GM12878 (cell line): ENCODE data around the gene PRKRIP1. TPM values are rescaled to one million over a fixed set of nuclear protein-coding genes. Genes with fewer than 3 reads are reported as not detected.

Experiments used
- ATAC-seq: fragments of 200-7000 bp; cut with Tn5 transposase; 3 replicates; pipeline ENCODE4 v1.9.1; 2020; ENCODE audit warnings: mild to moderate bottlenecking, moderate library complexity
- BruUV-seq: library from RNA; stranded (reverse); fragments of 400-500 nt; replicated peaks from 2 replicates; lab custom pipeline; 2021; lab: Mats Ljungman, UMichigan
- CTCF ChIA-PET: fragments of 300-600 bp; sonication (Branson Sonifier 250); formaldehyde crosslinking; extraction: SDS; loops from one replicate; lab custom pipeline; 2021; ENCODE audit warnings: inconsistent platforms; lab: Yijun Ruan, JAX
- POLR2A ChIA-PET: fragments of 350-600 bp; formaldehyde crosslinking; extraction: SDS; loops from one replicate; lab custom pipeline; 2021; ENCODE audit warnings: inconsistent platforms; lab: Charles Lee
- RAD21 ChIA-PET: fragments of 300-600 bp; sonication (Branson Sonifier 250); formaldehyde crosslinking; loops from one replicate; lab custom pipeline; 2023; ENCODE audit warnings: antibody characterized with exemption; ENCODE audit not compliant: unreplicated experiment; lab: Charles Lee
- SMC1A ChIA-PET: fragments of 300-600 bp; sonication (Branson Sonifier 250); formaldehyde crosslinking; loops from one replicate; lab custom pipeline; 2023; ENCODE audit not compliant: unreplicated experiment, uncharacterized antibody; lab: Charles Lee
- DNase-seq: peaks from one replicate; pipeline ENCODE4 v3.0.0-alpha.2; 2011; ENCODE audit warnings: low read depth, low spot score
- FAIRE-seq: peaks from 3 replicates; lab custom pipeline; 2011; peaks lifted over from hg19 to GRCh38; lab: Jason Lieb, UNC
- H2AFZ ChIP-seq: 2 replicates; pipeline ENCODE4 v1.6.0; 2011; ENCODE audit warnings: low read depth, low read length, control low read depth; ENCODE audit not compliant: control insufficient read depth
- H3K27ac ChIP-seq: 2 replicates; pipeline ENCODE4 v1.5.1; 2011; ENCODE audit warnings: control low read depth; ENCODE audit not compliant: control insufficient read depth, insufficient read depth
- H3K27me3 ChIP-seq, 2 experiments: replicated peaks in 1 of 2; 2 replicates each; pipeline versions ENCODE4 v1.6.0 to v1.6.1; 2011; ENCODE audit warnings: low read length in 1 of 2; ENCODE audit not compliant: control insufficient read depth in 2 of 2, insufficient read depth in 2 of 2
- H3K36me3 ChIP-seq, 2 experiments: 2 replicates each; pipeline ENCODE4 v1.5.1; 2011; ENCODE audit warnings: low read length in 1 of 2; ENCODE audit not compliant: control insufficient read depth in 2 of 2, insufficient read depth in 2 of 2
- H3K4me1 ChIP-seq: 2 replicates; pipeline ENCODE4 v1.6.1; 2011; ENCODE audit warnings: mild to moderate bottlenecking, low read length, moderate library complexity, mixed read lengths; ENCODE audit not compliant: control insufficient read depth, insufficient read depth
- H3K4me2 ChIP-seq: 2 replicates; pipeline ENCODE4 v1.6.0; 2011; ENCODE audit warnings: control low read depth; ENCODE audit not compliant: control insufficient read depth, insufficient read depth
- H3K4me3 ChIP-seq: fragments of 200-600 bp; sonication (generic); 2 replicates; pipeline ENCODE4 v1.5.1; 2016
- H3K79me2 ChIP-seq: 2 replicates; pipeline ENCODE4 v1.6.0; 2011; ENCODE audit warnings: low read length; ENCODE audit not compliant: control insufficient read depth, insufficient read depth
- H3K9ac ChIP-seq: 2 replicates; pipeline ENCODE4 v1.8.0; 2011; ENCODE audit warnings: low read length, control low read depth, mixed read lengths; ENCODE audit not compliant: control insufficient read depth, insufficient read depth
- H3K9me3 ChIP-seq: replicated peaks from 3 replicates; pipeline ENCODE4 v1.5.1; 2011; ENCODE audit warnings: mild to moderate bottlenecking, low read length; ENCODE audit not compliant: control insufficient read depth, insufficient read depth
- H4K20me1 ChIP-seq: 2 replicates; pipeline ENCODE4 v1.6.0; 2011; ENCODE audit not compliant: control insufficient read depth, insufficient read depth
- CBX5 ChIP-seq: sonication (generic); IDR thresholded peaks from 2 replicates; pipeline ENCODE4 v1.6.1; 2016; ENCODE audit warnings: low read depth, moderate library complexity, mild to moderate bottlenecking, inconsistent platforms
- CREB1 ChIP-seq: IDR thresholded peaks from 2 replicates; pipeline ENCODE4 v1.6.1; 2012; ENCODE audit warnings: low read depth, mild to moderate bottlenecking, inconsistent platforms
- CREM ChIP-seq: IDR thresholded peaks from 2 replicates; pipeline ENCODE4 v1.6.1; 2014; ENCODE audit warnings: antibody characterized with exemption, low read depth
- EP300 ChIP-seq, 2 experiments: fragments of 150-350 bp in 1 of 2; IDR thresholded peaks; 2 replicates each; pipeline ENCODE4 v1.6.1; 2011 to 2012; ENCODE audit warnings: low read depth in 2 of 2, low read length in 2 of 2, borderline replicate concordance in 1 of 2, improper control_type of control experiment in 1 of 2, inconsistent platforms in 1 of 2; ENCODE audit not compliant: control insufficient read depth in 1 of 2
- HDGF ChIP-seq: fragments of 450-650 bp; IDR thresholded peaks from 2 replicates; pipeline ENCODE4 v1.6.1; 2016; ENCODE audit warnings: antibody characterized with exemption
- MEF2B ChIP-seq: fragments of 450-650 bp; IDR thresholded peaks from 2 replicates; pipeline ENCODE4 v1.6.1; 2018; ENCODE audit warnings: mild to moderate bottlenecking, moderate library complexity; ENCODE audit not compliant: partially characterized antibody, poor library complexity, severe bottlenecking
- MTA2 ChIP-seq: fragments of 450-650 bp; IDR thresholded peaks from 2 replicates; pipeline ENCODE4 v1.6.1; 2016; ENCODE audit warnings: low read depth, mild to moderate bottlenecking, moderate library complexity
- MTA3 ChIP-seq: IDR thresholded peaks from 2 replicates; pipeline ENCODE4 v1.6.1; 2012; ENCODE audit warnings: low read length, inconsistent platforms, borderline replicate concordance
- MXI1 ChIP-seq: fragments of 150-350 bp; IDR thresholded peaks from 2 replicates; pipeline ENCODE4 v1.6.1; 2011; ENCODE audit warnings: low read depth, mild to moderate bottlenecking, inconsistent platforms, low read length, improper control_type of control experiment
- NR2F1 ChIP-seq: fragments of 450-650 bp; conservative IDR thresholded peaks from 2 replicates; pipeline ENCODE4 v1.6.1; 2017; ENCODE audit warnings: mild to moderate bottlenecking
- RUNX3 ChIP-seq: IDR thresholded peaks from 2 replicates; pipeline ENCODE4 v1.6.1; 2012; ENCODE audit warnings: low read length, inconsistent platforms
- SMC3 ChIP-seq: IDR thresholded peaks from 2 replicates; pipeline ENCODE4 v1.6.1; 2011; ENCODE audit warnings: low read length, improper control_type of control experiment, borderline replicate concordance
- SP1 ChIP-seq: IDR thresholded peaks from one replicate; pipeline ENCODE4 v1.6.1; 2011; ENCODE audit warnings: low read depth, low read length
- WRNIP1 ChIP-seq: IDR thresholded peaks from 2 replicates; pipeline ENCODE4 v1.6.1; 2011; ENCODE audit warnings: low read depth, low read length, improper control_type of control experiment, borderline replicate concordance
- ZNF207 ChIP-seq: fragments of 450-650 bp; IDR thresholded peaks from 2 replicates; pipeline ENCODE4 v1.6.1; 2014; ENCODE audit warnings: antibody characterized with exemption, mild to moderate bottlenecking, borderline replicate concordance
- ZNF217 ChIP-seq: fragments of 450-650 bp; IDR thresholded peaks from 2 replicates; pipeline ENCODE4 v1.6.1; 2017; ENCODE audit warnings: antibody characterized with exemption, mild to moderate bottlenecking
- ZNF687 ChIP-seq: fragments of 450-650 bp; IDR thresholded peaks from 2 replicates; pipeline ENCODE4 v1.6.1; 2017; ENCODE audit warnings: mild to moderate bottlenecking, moderate library complexity
- WGBS: methylation state at CpG from one replicate; pipeline ENCODE4 v1.1.6; 2016; ENCODE audit warnings: low lambda C conversion rate; ENCODE audit not compliant: insufficient replicate concordance, insufficient coverage; ENCODE audit errors: missing lambda C conversion rate; 5-methylcytosine and 5-hydroxymethylcytosine counted together
- in situ Hi-C: fragments of 300-500 bp; cut with MboI; formaldehyde crosslinking; loops from 9 replicates; pipeline ENCODE4 v1.14.3; 2018; ENCODE audit warnings: mixed read lengths
- intact Hi-C: fragments of 100-400 bp; cut with micrococcal nuclease; formaldehyde crosslinking; loops from one replicate; pipeline ENCODE4 v1.14.2; 2022; ENCODE audit not compliant: unreplicated experiment
- polyA plus RNA-seq, 11 experiments: library from polyadenylated mRNA; depleted of rRNA in 4 of 11; unstranded in 6 of 11; stranded (reverse) in 5 of 11; fragments of >200 nt; fragmentation: Nextera tagmentation in 4 of 11; fragmentation: Illumina TruSeq in 1 of 11; extraction: Ambion mirVana in 4 of 11; extraction: Trizol in 1 of 11; gene quantifications; 1 replicate in 1 of 11; 2 replicates in 10 of 11; pipeline versions ENCODE4 v1.2.1 to v1.2.3, GENCODE V29; 2011 to 2016; ENCODE audit warnings: inconsistent platforms in 2 of 11, missing spikeins in 2 of 11, low read depth in 1 of 11
- total RNA-seq, 4 experiments: library from RNA; depleted of rRNA in 3 of 4; stranded (reverse); fragments of >200 nt in 3 of 4; fragmentation: Illumina TruSeq in 1 of 4; extraction: Trizol in 1 of 4; gene quantifications; 2 replicates each; pipeline versions ENCODE4 v1.2.1 to v1.2.3, GENCODE V29; 2013 to 2021
- TF ChIP-seq, protein P1 (sequence below): fragments of 450-650 bp; IDR thresholded peaks from 2 replicates; pipeline ENCODE4 v1.6.1; 2016; ENCODE audit warnings: mild to moderate bottlenecking

PRKRIP1 gene
- total and polyA plus RNA-seq, 10 of the 15 experiments (the other 5 are each of a cell fraction or from before 2014, with no cell fraction given): 17.0 to 38.4 (median 25.5) TPM

GRCh38 chr7:102432442-102433218 lies 36.5 kb downstream of the PRKRIP1 start:
- intact Hi-C loops: loop anchor here (1.0 kb wide), 1 partner anchor 10 kb away; no protein-coding TSS in a partner anchor
- no peak for TF ChIP-seq CBX5
- TF ChIP-seq CREM: no peak; the same call in 1 of the 2 replicates
- no peak for TF ChIP-seq EP300 (IDR thresholded peaks at IDR 0.05; ENCODE audit: borderline replicate concordance in 1 of 2, control insufficient read depth in 1 of 2, low read depth in 2 of 2, low read length in 2 of 2)
- TF ChIP-seq, protein P1, sequence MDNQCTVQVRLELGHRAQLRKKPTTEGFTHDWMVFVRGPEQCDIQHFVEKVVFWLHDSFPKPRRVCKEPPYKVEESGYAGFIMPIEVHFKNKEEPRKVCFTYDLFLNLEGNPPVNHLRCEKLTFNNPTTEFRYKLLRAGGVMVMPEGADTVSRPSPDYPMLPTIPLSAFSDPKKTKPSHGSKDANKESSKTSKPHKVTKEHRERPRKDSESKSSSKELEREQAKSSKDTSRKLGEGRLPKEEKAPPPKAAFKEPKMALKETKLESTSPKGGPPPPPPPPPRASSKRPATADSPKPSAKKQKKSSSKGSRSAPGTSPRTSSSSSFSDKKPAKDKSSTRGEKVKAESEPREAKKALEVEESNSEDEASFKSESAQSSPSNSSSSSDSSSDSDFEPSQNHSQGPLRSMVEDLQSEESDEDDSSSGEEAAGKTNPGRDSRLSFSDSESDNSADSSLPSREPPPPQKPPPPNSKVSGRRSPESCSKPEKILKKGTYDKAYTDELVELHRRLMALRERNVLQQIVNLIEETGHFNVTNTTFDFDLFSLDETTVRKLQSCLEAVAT: no peak
- no peak for TF ChIP-seq ZNF207
- TF ChIP-seq SMC3: no peak
- peak; percentile 62; the same call in 1 of the 2 replicates for TF ChIP-seq HDGF
- TF ChIP-seq NR2F1: peak; percentile 20; the same call in 1 of the 2 replicates
- TF ChIP-seq MEF2B: no peak
- no peak for TF ChIP-seq MTA2
- peak; percentile 32; the same call in 1 of the 2 replicates for TF ChIP-seq ZNF687
- TF ChIP-seq WRNIP1: 0 out of 2 replicates have a peak, but pooled peaks have one; percentile 42
- no peak for TF ChIP-seq RUNX3
- no peak for TF ChIP-seq SP1
- no peak for TF ChIP-seq MTA3
- no peak for TF ChIP-seq MXI1
- TF ChIP-seq CREB1: no peak
- TF ChIP-seq ZNF217: no peak

More at GRCh38 chr7:102432442-102433218, 36.5 kb downstream of the PRKRIP1 start:
- in situ Hi-C loops: no loop called here
- H3K4me1 ChIP-seq: peaks cover 36% of the 10 kb centered on the region
- under 1% methylated on average over 15 of the region's 27 CpGs for WGBS
- ChIA-PET POLR2A (interaction anchor here (0.5 to 13.0 kb wide), 11 partner anchors 8 to 1331 kb away, joined by 3 to 210 read pairs (median 4); partner anchors contain the start of genes ALKBH4 and LRWD1), CTCF (interaction anchor here (1.2 to 5.0 kb wide), 4 partner anchors 9 to 26 kb away, joined by 3 to 39 read pairs (median 5); no protein-coding TSS in a partner anchor), RAD21 (interaction anchor here (1.0 to 2.8 kb wide), 6 partner anchors 11 to 34 kb away, joined by 3 to 26 read pairs (median 6); no protein-coding TSS in a partner anchor), SMC1A (interaction anchor here (0.9 to 1.7 kb wide), 8 partner anchors 8 to 36 kb away, joined by 3 to 6 read pairs (median 4); no protein-coding TSS in a partner anchor)
- H3K9ac ChIP-seq: peak overlapping the region; percentile 72
- DNase-seq: no peak
- H3K36me3 ChIP-seq: peaks cover 3 to 5% of the 10 kb centered on the region in 2 experiments; a peak in 3 of 4 replicates
- no peaks in the 10 kb centered on the region for H3K9me3 ChIP-seq
- ATAC-seq: peak; percentile 66
- H4K20me1 ChIP-seq: no peaks in the 10 kb centered on the region
- peak overlapping the region; percentile 93 for H3K27ac ChIP-seq
- H3K4me3 ChIP-seq: peak overlapping the region; percentile 72
- TSS peak; percentile 90 for BruUV-seq
- H3K79me2 ChIP-seq: peaks cover 35% of the 10 kb centered on the region
- peak overlapping the region; percentile 54 for H2AFZ ChIP-seq
- peak; percentile 64 for FAIRE-seq
- H3K4me2 ChIP-seq: peak overlapping the region; percentile 92
- H3K27me3 ChIP-seq: no peaks in the 10 kb centered on the region
